ENCODE results near the gene GNAS-AS1.

The GNAS-AS1 gene

DNA sequence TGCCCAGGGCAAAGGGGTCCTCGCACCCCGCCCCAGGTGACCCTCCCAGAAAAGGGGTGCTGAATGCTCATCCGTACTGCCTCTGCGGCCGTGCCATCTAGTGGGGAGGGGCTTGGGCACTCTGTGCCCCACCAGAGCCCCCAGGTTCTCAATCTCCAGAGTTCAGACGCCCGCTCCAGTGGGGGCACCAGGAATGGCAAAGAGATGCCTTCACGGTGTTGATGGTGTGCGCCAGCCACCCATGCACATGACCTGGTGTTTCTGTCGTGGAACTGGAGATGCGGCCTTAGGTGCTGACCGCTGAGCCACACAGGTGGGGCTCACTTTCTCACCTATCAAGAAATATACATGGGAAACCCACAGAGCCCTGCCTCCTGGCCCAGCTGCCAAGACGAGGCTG is 30.8 kb downstream of the GNAS-AS1 start:
- TF ChIP-seq, protein P1, sequence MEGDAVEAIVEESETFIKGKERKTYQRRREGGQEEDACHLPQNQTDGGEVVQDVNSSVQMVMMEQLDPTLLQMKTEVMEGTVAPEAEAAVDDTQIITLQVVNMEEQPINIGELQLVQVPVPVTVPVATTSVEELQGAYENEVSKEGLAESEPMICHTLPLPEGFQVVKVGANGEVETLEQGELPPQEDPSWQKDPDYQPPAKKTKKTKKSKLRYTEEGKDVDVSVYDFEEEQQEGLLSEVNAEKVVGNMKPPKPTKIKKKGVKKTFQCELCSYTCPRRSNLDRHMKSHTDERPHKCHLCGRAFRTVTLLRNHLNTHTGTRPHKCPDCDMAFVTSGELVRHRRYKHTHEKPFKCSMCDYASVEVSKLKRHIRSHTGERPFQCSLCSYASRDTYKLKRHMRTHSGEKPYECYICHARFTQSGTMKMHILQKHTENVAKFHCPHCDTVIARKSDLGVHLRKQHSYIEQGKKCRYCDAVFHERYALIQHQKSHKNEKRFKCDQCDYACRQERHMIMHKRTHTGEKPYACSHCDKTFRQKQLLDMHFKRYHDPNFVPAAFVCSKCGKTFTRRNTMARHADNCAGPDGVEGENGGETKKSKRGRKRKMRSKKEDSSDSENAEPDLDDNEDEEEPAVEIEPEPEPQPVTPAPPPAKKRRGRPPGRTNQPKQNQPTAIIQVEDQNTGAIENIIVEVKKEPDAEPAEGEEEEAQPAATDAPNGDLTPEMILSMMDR (IDR thresholded peaks at IDR 0.05; ENCODE audit: control insufficient read depth, insufficient read depth, low read depth, low read length, missing control alignments) = no peak
- DNase-seq (ENCODE audit: low read depth) = no peak
- H3K4me3 ChIP-seq (ENCODE audit: control insufficient read depth, low read depth, low read length) = no peak overlapping the region

DNA sequence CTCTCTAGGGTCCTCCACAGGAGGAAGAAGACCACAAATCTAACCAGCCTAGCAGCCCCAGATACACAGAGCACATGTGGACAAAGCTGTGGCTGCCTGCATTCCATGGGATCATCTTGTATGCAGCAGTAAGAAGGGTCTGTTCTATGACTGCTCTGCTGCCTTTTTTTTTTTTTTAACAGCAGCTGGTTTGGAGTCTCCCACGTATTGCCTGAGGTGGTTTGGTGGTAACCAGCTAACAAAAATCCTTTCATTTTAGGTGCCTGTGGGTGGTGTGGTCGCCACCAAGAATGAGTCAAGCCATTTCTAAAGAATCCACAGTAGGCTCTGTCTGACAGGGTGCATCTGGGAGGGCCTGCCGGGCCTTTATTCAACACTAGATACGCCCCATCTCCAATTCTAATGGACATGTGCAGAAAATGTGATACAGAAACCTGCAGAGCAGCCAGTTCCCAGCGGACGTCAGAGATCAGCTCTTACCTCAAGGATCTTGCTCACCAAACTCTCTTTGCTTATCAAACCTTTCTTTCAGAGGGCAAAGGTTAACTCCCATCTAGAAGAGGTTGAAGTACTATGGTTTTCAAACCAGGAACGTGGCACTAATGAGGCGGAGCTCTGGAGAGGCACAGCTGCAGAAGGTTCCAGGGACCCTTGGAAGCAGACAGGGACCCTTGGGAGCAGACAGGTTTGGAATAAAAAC is 32.0 kb downstream of the GNAS-AS1 start:
- no peak overlapping the region for H3K4me3 ChIP-seq (ENCODE audit: control insufficient read depth, low read depth, low read length)
- TF ChIP-seq, protein P1 (IDR thresholded peaks at IDR 0.05; ENCODE audit: control insufficient read depth, insufficient read depth, low read depth, low read length, missing control alignments) = no peak
- DNase-seq (ENCODE audit: low read depth) = peak; percentile 67

DNA sequence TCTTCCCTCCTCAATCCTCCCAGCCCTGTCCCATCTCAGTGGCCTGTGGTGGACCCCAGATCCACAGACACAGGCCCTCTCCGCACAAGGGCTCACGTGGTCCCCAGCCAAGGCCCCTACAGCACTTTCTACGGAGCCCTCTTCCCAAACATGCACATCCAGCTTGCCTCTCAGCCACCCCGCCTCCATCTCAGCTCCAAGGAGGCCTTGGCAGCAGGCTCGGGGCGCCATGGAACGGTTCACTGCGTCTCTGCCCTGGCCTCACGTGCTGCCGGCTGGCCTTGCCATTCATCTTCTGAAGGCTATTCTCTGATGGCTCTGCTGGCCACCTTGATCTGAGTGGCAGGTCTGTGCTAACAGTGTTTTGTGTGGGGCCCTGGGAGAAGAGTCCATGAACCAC is 33.0 kb downstream of the GNAS-AS1 start:
- DNase-seq (ENCODE audit: low read depth) = no peak
- no peak overlapping the region for H3K4me3 ChIP-seq (ENCODE audit: control insufficient read depth, low read depth, low read length)
- TF ChIP-seq, protein P1 (IDR thresholded peaks at IDR 0.05; ENCODE audit: control insufficient read depth, insufficient read depth, low read depth, low read length, missing control alignments) = no peak

DNA sequence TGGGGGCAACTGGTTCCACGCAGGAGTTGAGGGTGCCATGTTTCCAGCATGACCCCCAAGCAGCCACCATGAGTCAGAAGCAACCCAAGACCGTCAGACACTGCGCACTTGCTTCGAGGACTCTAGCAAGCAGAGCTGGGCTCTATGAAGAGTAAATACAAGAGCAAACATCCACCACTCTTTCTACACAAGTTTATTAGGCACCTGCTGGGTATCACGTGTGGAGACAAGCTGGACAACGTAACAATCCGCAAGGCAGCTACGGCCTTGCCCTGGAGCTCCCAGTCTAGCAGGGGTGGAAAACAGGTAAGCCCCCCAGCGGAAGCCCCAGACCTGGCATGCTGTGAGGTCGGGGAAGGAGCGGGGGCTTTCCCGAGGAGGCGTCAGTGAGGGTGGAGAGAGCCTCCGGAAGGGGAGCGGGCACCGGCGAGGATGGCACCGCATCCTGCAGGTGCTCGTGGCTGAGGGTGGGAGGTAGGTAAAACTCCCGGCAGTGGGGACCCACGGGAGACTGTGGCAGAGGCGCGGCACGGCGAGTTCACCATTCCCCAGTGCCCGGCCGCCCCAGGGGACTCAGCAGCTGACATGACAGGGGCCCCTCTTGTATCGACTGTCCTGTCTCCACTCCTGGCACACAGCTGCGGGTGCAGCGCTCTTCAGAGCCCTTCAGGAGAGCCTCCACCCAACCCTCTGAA is 33.6 kb downstream of the GNAS-AS1 start:
- TF ChIP-seq, protein P1 (IDR thresholded peaks at IDR 0.05; ENCODE audit: control insufficient read depth, insufficient read depth, low read depth, low read length, missing control alignments) = no peak
- no peak for DNase-seq (ENCODE audit: low read depth)

DNA sequence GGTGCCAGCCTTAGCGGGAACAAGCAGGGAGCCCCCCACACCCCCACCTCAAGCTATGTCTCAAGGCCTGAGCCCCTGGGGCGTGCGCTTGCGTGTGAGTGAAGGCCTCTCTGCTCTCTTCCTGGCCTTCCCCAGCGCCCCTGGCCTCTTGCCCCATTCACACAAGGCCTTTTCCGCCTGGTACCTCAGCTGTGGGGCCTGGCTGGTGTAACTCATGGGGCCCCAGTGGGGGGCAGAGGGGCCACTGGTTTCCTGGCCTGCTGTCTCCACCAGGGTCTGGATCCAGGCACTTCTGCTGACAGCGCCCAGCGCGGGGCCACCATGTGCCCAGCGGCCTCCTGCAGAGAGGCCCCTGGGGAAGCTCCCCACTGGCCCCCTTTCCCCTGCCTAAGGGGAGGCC is 34.7 kb downstream of the GNAS-AS1 start:
- TF ChIP-seq, protein P1 (IDR thresholded peaks at IDR 0.05; ENCODE audit: control insufficient read depth, insufficient read depth, low read depth, low read length, missing control alignments) = no peak
- no peak for DNase-seq (ENCODE audit: low read depth)
- H3K4me3 ChIP-seq (ENCODE audit: control insufficient read depth, low read depth, low read length) = no peak overlapping the region

More for the DNA sequence above, 33.6 kb downstream of the GNAS-AS1 start:
- no peak overlapping the region for H3K4me3 ChIP-seq (ENCODE audit: control insufficient read depth, low read depth, low read length)

DNA sequence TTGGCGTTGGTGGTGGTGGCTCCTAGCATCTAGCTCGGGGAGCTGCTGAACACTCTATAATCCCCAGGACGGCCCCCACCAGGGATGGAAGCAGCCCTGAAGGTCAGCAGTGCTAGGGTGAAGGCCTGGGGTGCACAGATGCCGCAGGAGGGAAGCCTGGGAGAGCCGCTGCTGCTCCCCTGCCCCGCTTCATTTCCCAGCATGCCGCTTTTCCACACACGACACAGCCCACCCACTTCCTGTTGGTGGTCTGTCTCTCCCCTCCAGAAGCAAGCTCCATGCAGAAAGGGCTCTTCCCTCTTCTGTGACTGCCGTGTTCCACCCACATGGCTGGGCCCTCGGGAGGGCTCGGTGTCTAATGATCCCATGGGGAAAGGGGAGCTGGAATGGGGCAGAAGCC is 35.3 kb downstream of the GNAS-AS1 start:
- DNase-seq (ENCODE audit: low read depth) = no peak

More for the DNA sequence above, 35.3 kb downstream of the GNAS-AS1 start:
- no peak overlapping the region for H3K4me3 ChIP-seq (ENCODE audit: control insufficient read depth, low read depth, low read length)
- TF ChIP-seq, protein P1 (IDR thresholded peaks at IDR 0.05; ENCODE audit: control insufficient read depth, insufficient read depth, low read depth, low read length, missing control alignments) = no peak
